ENCODE results near the gene C8G.

DNA sequence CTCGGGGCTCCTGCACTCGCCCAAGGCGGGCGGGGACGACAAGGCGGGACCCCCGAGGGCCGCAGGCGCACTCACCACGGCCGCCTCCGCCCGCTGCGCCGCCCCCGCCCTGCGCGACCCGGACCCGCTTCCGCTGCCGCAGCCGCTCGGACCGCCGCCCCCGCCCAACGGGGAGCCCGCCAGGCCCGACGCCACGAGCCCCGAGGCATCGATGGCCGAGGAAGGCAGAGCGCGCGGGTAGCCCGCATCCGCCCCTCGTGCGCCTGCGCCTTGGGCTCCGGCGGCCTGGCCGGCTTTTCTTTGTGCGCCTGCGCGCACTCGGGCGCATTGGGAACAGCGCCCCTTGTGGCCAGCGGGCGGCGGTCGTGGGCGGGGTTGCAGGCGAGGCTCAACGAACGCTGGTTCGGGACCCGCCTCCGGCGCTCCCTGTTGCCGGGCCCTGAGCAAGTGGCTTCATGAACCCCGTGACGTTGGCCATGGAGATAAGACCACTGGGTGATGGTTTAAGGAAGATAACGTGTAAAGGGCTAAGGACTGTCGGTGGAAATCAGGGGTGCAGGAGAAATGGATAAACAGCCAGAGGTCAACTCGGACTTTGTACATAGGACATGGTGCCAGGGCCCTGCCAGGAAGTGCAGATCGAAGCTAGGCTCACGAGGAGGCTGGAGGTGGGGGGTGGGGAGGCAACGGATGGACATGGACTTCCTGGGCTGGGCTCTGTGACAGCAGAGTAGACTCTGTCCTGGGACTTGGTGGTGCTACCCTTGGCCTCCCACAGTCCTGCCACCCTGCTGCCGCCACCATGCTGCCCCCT is at the start of gene C8G, which contains the start of gene FBXW5:
- TF ChIP-seq, protein P1, sequence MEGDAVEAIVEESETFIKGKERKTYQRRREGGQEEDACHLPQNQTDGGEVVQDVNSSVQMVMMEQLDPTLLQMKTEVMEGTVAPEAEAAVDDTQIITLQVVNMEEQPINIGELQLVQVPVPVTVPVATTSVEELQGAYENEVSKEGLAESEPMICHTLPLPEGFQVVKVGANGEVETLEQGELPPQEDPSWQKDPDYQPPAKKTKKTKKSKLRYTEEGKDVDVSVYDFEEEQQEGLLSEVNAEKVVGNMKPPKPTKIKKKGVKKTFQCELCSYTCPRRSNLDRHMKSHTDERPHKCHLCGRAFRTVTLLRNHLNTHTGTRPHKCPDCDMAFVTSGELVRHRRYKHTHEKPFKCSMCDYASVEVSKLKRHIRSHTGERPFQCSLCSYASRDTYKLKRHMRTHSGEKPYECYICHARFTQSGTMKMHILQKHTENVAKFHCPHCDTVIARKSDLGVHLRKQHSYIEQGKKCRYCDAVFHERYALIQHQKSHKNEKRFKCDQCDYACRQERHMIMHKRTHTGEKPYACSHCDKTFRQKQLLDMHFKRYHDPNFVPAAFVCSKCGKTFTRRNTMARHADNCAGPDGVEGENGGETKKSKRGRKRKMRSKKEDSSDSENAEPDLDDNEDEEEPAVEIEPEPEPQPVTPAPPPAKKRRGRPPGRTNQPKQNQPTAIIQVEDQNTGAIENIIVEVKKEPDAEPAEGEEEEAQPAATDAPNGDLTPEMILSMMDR (conservative IDR thresholded peaks at IDR 0.05; ENCODE audit: low read depth, low read length) = peak; percentile 77
- TF ChIP-seq EZH2 (IDR thresholded peaks at IDR 0.05; ENCODE audit: low read length, unreplicated experiment) = no peak
- no peak for TF ChIP-seq EZH2phosphoT487 (IDR thresholded peaks at IDR 0.05; ENCODE audit: borderline replicate concordance, low read length)

All from PC-3 (cell line).